NCI-H524 (cell line): ENCODE data around the gene SLC25A33.

Experiments
- DNase-seq, 2 experiments: peaks; one replicate each; lab custom pipeline; 2025; lab: John Stamatoyannopoulos, UW

Gene SLC25A33

GRCh38 chr1:9588551-9589143 is 49.4 kb downstream of the SLC25A33 start, which contains the start of gene TMEM201:
TSS of gene TMEM201 (plus strand) at chr1:9588911. CDS start at chr1:9588931, 20 bp downstream.
- peak; percentile 88 to 92 for DNase-seq

- peak in 1 of 2 experiments; percentile 24 for DNase-seq
Observed at GRCh38 chr1:9589144-9589718, 50.0 kb downstream of the SLC25A33 start.

- peak in 1 of 2 experiments; percentile 49 for DNase-seq
Observed at GRCh38 chr1:9589719-9590157, 50.5 kb downstream of the SLC25A33 start.

- peak in 1 of 2 experiments; percentile 49 for DNase-seq
Observed at GRCh38 chr1:9590201-9590600, 50.9 kb downstream of the SLC25A33 start.

- DNase-seq = no peak
Observed at GRCh38 chr1:9590945-9591668, 51.8 kb downstream of the SLC25A33 start.

GRCh38 chr1:9591669-9592509 is 52.6 kb downstream of the SLC25A33 start:
- DNase-seq = peak; percentile 76 to 92

GRCh38 chr1:9592510-9593075 is 53.3 kb downstream of the SLC25A33 start:
- peak in 1 of 2 experiments; percentile 11 for DNase-seq

- no peak for DNase-seq
Observed at GRCh38 chr1:9593147-9593491, 53.9 kb downstream of the SLC25A33 start.

GRCh38 chr1:9593492-9594465 is 54.5 kb downstream of the SLC25A33 start:
- DNase-seq = peak; percentile 94 to 95

- peak in 1 of 2 experiments; percentile 40 for DNase-seq
Observed at GRCh38 chr1:9594471-9595155, 55.3 kb downstream of the SLC25A33 start.

- DNase-seq = peak; percentile 48 to 79
Observed at GRCh38 chr1:9595156-9595967, 56.1 kb downstream of the SLC25A33 start.

GRCh38 chr1:9595968-9596340 is 56.7 kb downstream of the SLC25A33 start:
- no peak for DNase-seq

- DNase-seq = peak in 1 of 2 experiments; percentile 17
Observed at GRCh38 chr1:9596415-9597123, 57.3 kb downstream of the SLC25A33 start.

- no peak for DNase-seq
Observed at GRCh38 chr1:9597361-9598315, 58.4 kb downstream of the SLC25A33 start.

GRCh38 chr1:9598316-9598700 is 59.0 kb downstream of the SLC25A33 start:
- no peak for DNase-seq

GRCh38 chr1:9599741-9600140 is 60.5 kb downstream of the SLC25A33 start:
- DNase-seq = no peak
